CD14-positive monocyte (primary cell): ENCODE results near the gene ZNF81. TPM values are rescaled to one million over a fixed set of nuclear protein-coding genes. Genes with fewer than 3 reads are reported as not detected.

Experiments
- DNase-seq, 3 donors: peaks; one replicate each; pipeline ENCODE4 v3.0.0-alpha.2; 2011 to 2022
- H2AFZ ChIP-seq: 2 replicates; pipeline ENCODE4 v1.6.0; 2012; ENCODE audit warnings: mild to moderate bottlenecking, low read depth, low read length, inconsistent platforms; ENCODE audit not compliant: insufficient read depth, poor library complexity, severe bottlenecking
- H3K27ac ChIP-seq, 2 donors: 1 replicate in 1 of 2; 2 replicates in 1 of 2; pipeline ENCODE4 v1.5.1; 2012 to 2013; ENCODE audit warnings: low read length in 2 of 2, control low read depth in 1 of 2, inconsistent platforms in 1 of 2, low read depth in 1 of 2, mild to moderate bottlenecking in 1 of 2
- H3K27me3 ChIP-seq, 2 donors: one replicate each; pipeline versions ENCODE4 v1.6.0 to v1.6.1; 2011 to 2013; ENCODE audit warnings: low read length in 2 of 2; ENCODE audit not compliant: control insufficient read depth in 2 of 2, insufficient read depth in 2 of 2
- H3K36me3 ChIP-seq, 2 donors: replicated peaks in 1 of 2; 1 replicate in 1 of 2; 2 replicates in 1 of 2; pipeline versions ENCODE4 v1.5.1 to v1.6.1; 2012 to 2013; ENCODE audit warnings: low read length in 2 of 2, control low read depth in 1 of 2, inconsistent platforms in 1 of 2, mild to moderate bottlenecking in 1 of 2; ENCODE audit not compliant: insufficient read depth in 2 of 2, control insufficient read depth in 1 of 2
- H3K4me1 ChIP-seq, 2 donors: 1 replicate in 1 of 2; 2 replicates in 1 of 2; pipeline versions ENCODE4 v1.5.1 to v1.6.1; 2012 to 2013; ENCODE audit warnings: low read length in 2 of 2, control low read depth in 1 of 2, inconsistent platforms in 1 of 2, mild to moderate bottlenecking in 1 of 2, moderate library complexity in 1 of 2; ENCODE audit not compliant: insufficient read depth in 2 of 2, control insufficient read depth in 1 of 2
- H3K4me2 ChIP-seq: replicated peaks from 2 replicates; pipeline ENCODE3; 2012; ENCODE audit warnings: low read length, moderate library complexity, mild to moderate bottlenecking; ENCODE audit not compliant: poor library complexity, severe bottlenecking; ENCODE audit errors: extremely low read depth
- H3K4me3 ChIP-seq, 3 experiments: fragments of 200-600 bp in 1 of 3; sonication (generic) in 1 of 3; replicated peaks in 1 of 3; 1 replicate in 2 of 3; 2 replicates in 1 of 3; pipeline ENCODE4 v1.5.1; 2011 to 2013; ENCODE audit warnings: low read length in 3 of 3, mild to moderate bottlenecking in 3 of 3, control low read depth in 2 of 3, low read depth in 2 of 3, inconsistent platforms in 1 of 3, moderate library complexity in 1 of 3
- H3K79me2 ChIP-seq: 2 replicates; pipeline ENCODE4 v1.6.0; 2012; ENCODE audit warnings: mild to moderate bottlenecking, control low read depth, inconsistent platforms, low read length, moderate library complexity; ENCODE audit not compliant: insufficient read depth
- H3K9ac ChIP-seq: 2 replicates; pipeline ENCODE4 v1.6.0; 2017; ENCODE audit warnings: low read length, mild to moderate bottlenecking; ENCODE audit not compliant: insufficient read depth, poor library complexity, severe bottlenecking
- H3K9me3 ChIP-seq, 2 donors: replicated peaks in 1 of 2; 1 replicate in 1 of 2; 2 replicates in 1 of 2; pipeline versions ENCODE4 v1.5.1 to v1.6.1; 2012 to 2013; ENCODE audit warnings: low read length in 2 of 2, control low read depth in 1 of 2; ENCODE audit not compliant: control insufficient read depth in 1 of 2, insufficient read depth in 1 of 2
- H4K20me1 ChIP-seq: 2 replicates; pipeline ENCODE4 v1.6.0; 2012; ENCODE audit warnings: mild to moderate bottlenecking, low read length, control low read depth, moderate library complexity; ENCODE audit not compliant: insufficient read depth
- H3K27ac Mint-ChIP-seq, 7 donors: one replicate each; pipeline ENCODE4 v1.8.0; 2020; ENCODE audit warnings: mild to moderate bottlenecking in 7 of 7, mixed read lengths in 7 of 7, moderate library complexity in 6 of 7, inconsistent platforms in 2 of 7
- H3K27me3 Mint-ChIP-seq, 3 donors: one replicate each; pipeline ENCODE4 v1.8.0; 2021 to 2022; ENCODE audit warnings: low read depth in 3 of 3, mild to moderate bottlenecking in 3 of 3, mixed read lengths in 3 of 3, moderate library complexity in 3 of 3, inconsistent platforms in 1 of 3
- H3K36me3 Mint-ChIP-seq, 2 donors: one replicate each; pipeline ENCODE4 v1.8.0; 2020; ENCODE audit warnings: mixed read lengths in 2 of 2, inconsistent platforms in 1 of 2, mild to moderate bottlenecking in 1 of 2
- H3K4me1 Mint-ChIP-seq: one replicate; pipeline ENCODE4 v1.8.0; 2020; ENCODE audit warnings: mild to moderate bottlenecking, mixed read lengths
- H3K4me3 Mint-ChIP-seq, 2 donors: one replicate each; pipeline ENCODE4 v1.8.0; 2020; ENCODE audit warnings: mild to moderate bottlenecking in 2 of 2, mixed read lengths in 2 of 2, moderate library complexity in 1 of 2
- H3K9me3 Mint-ChIP-seq, 7 donors: one replicate each; pipeline ENCODE4 v1.8.0; 2020 to 2022; ENCODE audit warnings: mixed read lengths in 7 of 7, mild to moderate bottlenecking in 6 of 7, moderate library complexity in 6 of 7, inconsistent platforms in 2 of 7
- WGBS: methylation state at CpG from one replicate; pipeline ENCODE4 v1.1.5; 2013; ENCODE audit warnings: missing lambda C conversion rate; ENCODE audit not compliant: insufficient coverage; 5-methylcytosine and 5-hydroxymethylcytosine counted together
- intact Hi-C, 2 donors: fragments of 100-400 bp; cut with micrococcal nuclease; formaldehyde crosslinking; loops; one replicate each; pipeline versions ENCODE4 v1.15.0 to v1.15.1; 2023
- polyA plus RNA-seq, 3 donors: library from polyadenylated mRNA; depleted of rRNA in 1 of 3; unstranded in 2 of 3; stranded (reverse) in 1 of 3; fragments of 300-500 nt in 2 of 3; fragments of >200 nt in 1 of 3; fragmentation: Illumina TruSeq in 2 of 3; gene quantifications; 1 replicate in 2 of 3; 2 replicates in 1 of 3; pipeline ENCODE4 v1.2.3, GENCODE V29; 2012 to 2021
- TF ChIP-seq, protein P1 (sequence below): fragments of 200-600 bp; IDR thresholded peaks from one replicate; pipeline ENCODE4 v1.8.0; 2022; ENCODE audit warnings: antibody characterized with exemption, mild to moderate bottlenecking

The ZNF81 gene
- polyA plus RNA-seq, 3 donors: 1.7 to 3.4 (median 2.4) TPM

DNA sequence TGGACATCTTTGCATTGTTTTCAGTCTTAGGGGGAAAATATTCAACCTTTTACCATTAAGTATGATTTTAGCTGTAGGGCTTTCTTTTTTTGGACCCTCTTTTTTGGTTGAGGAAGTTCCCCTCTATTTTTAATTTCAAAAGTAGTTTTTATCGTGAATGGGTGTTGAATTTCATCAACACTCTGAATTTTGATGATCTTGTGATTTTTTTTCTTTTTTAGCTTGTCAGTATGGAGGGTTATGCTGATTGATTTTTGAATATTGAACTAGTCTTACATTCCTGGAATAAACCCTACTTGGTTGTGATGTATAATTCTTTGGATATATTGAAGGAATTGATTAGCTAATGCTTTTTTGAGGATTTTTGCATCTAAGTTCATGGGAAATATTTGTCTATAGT, 1.7 kb downstream of the ZNF81 start:
- no peaks in the 10 kb centered on the region for H3K36me3 ChIP-seq
- intact Hi-C loops: loop anchor here (5.0 to 10.0 kb wide), 3 partner anchors 184 to 644 kb away; partner anchors contain the start of genes ELK1 (in 1 of the 2), UBA1 (in 1 of the 2) and UXT (in 1 of the 2)
- H3K4me1 ChIP-seq: peaks cover 7 to 20% of the 10 kb centered on the region in 2 donors
- no peak for DNase-seq
- Mint-ChIP-seq H3K36me3 (peaks cover 5 to 6% of the 10 kb centered on the region in 2 donors), H3K27ac (no peak overlapping the region), H3K4me1 (peaks cover 22% of the 10 kb centered on the region), H3K9me3 (no peaks in the 10 kb centered on the region), H3K27me3 (peaks cover 0 to 10% (median 0%) of the 10 kb centered on the region in 3 donors), H3K4me3 (no peak overlapping the region)
- H4K20me1 ChIP-seq: no peaks in the 10 kb centered on the region
- TF ChIP-seq, protein P1, sequence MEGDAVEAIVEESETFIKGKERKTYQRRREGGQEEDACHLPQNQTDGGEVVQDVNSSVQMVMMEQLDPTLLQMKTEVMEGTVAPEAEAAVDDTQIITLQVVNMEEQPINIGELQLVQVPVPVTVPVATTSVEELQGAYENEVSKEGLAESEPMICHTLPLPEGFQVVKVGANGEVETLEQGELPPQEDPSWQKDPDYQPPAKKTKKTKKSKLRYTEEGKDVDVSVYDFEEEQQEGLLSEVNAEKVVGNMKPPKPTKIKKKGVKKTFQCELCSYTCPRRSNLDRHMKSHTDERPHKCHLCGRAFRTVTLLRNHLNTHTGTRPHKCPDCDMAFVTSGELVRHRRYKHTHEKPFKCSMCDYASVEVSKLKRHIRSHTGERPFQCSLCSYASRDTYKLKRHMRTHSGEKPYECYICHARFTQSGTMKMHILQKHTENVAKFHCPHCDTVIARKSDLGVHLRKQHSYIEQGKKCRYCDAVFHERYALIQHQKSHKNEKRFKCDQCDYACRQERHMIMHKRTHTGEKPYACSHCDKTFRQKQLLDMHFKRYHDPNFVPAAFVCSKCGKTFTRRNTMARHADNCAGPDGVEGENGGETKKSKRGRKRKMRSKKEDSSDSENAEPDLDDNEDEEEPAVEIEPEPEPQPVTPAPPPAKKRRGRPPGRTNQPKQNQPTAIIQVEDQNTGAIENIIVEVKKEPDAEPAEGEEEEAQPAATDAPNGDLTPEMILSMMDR: no peak
- no CpG with 5 or more reads among the region's 1 CpG for WGBS
- H3K4me3 ChIP-seq: no peak overlapping the region
- no peaks in the 10 kb centered on the region for H3K9me3 ChIP-seq
- no peak overlapping the region for H2AFZ ChIP-seq
- H3K27me3 ChIP-seq: no peaks in the 10 kb centered on the region
- H3K27ac ChIP-seq: no peak overlapping the region
- no peak overlapping the region for H3K9ac ChIP-seq
- peaks cover 29% of the 10 kb centered on the region for H3K79me2 ChIP-seq
- H3K4me2 ChIP-seq: no peak overlapping the region

DNA sequence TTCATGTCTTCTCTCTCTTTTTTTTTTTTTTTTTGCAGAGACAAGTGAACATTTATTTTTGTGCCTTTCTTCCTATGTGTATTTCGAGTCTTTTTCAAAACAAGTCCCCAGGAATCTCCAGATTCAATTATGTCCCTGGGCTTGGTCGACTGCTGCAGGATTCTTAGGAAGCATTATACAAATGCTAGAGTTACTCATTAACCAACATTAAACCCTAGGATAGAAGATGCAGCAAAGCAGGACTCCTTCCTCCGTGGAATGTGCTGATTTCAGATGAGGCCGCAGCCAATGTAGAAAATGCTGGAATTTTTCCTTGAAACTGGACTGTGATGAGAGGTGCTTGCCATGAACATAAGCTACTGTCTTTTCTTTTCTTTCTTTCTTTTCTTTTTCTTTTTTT, 3.4 kb downstream of the ZNF81 start:
- H3K9me3 ChIP-seq: no peaks in the 10 kb centered on the region
- H3K4me3 ChIP-seq: no peak overlapping the region
- no peak overlapping the region for H2AFZ ChIP-seq
- no peak overlapping the region for H3K9ac ChIP-seq
- intact Hi-C loops: no loop called here
- Mint-ChIP-seq H3K36me3 (peaks cover 6 to 7% of the 10 kb centered on the region in 2 donors), H3K4me3 (no peak overlapping the region), H3K4me1 (peaks cover 25% of the 10 kb centered on the region), H3K9me3 (no peaks in the 10 kb centered on the region), H3K27me3 (peaks cover 0 to 10% (median 0%) of the 10 kb centered on the region in 3 donors), H3K27ac (peak overlapping the region in 1 of 7 donors; percentile 8)
- TF ChIP-seq, protein P1: no peak
- H3K36me3 ChIP-seq: no peaks in the 10 kb centered on the region
- H3K27ac ChIP-seq: no peak overlapping the region
- H3K79me2 ChIP-seq: peaks cover 34% of the 10 kb centered on the region
- H3K27me3 ChIP-seq: no peaks in the 10 kb centered on the region
- no peak for DNase-seq
- peaks cover 7 to 20% of the 10 kb centered on the region in 2 donors for H3K4me1 ChIP-seq
- no CpG with 5 or more reads among the region's 4 CpGs for WGBS
- no peak overlapping the region for H3K4me2 ChIP-seq
- no peaks in the 10 kb centered on the region for H4K20me1 ChIP-seq
